GM19372 (cell line): ENCODE results near the gene WHAMM.

Source experiments
- ATAC-seq: cut with Tn5 transposase; IDR thresholded peaks from one replicate; pipeline ENCODE4 v1.9.1; 2021; ENCODE audit warnings: mild to moderate bottlenecking, low read depth, moderate library complexity; ENCODE audit not compliant: unreplicated experiment

Gene WHAMM

DNA sequence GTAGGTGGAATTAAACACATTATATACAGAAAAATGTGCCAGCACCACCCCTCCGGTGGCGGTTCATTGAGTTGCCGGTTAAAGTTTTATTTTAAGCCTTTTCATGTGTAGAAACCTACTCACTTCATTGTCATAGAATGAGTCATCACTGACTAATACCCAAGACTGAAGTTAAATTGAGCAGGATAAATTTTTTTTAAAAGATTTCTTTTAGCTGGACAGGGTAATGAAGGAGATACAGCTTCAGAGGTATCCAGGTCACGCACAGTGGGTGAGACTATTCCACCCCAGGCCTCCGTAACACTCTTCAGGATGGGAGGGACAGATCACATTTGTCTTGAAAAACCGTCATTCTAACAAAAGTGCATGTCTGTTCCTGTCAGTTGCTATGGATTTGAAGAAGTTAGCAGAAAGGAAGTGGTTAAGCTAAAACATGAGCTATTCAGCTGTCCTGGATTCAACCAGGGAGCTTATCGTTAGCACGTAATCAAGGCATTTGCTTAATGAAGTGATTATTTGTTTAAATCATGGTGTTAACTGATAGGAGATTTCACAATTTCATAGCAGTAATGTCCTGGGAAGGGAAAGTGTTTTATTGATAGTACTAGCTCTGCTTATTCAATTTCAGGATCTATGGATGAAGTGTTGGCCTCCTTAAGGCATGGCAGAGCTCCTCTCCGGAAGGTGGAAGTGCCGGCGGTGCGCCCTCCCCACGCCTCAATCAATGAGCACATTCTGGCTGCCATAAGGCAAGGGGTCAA lies 23.4 kb downstream of the WHAMM start:
- peak; percentile 88 for ATAC-seq

DNA sequence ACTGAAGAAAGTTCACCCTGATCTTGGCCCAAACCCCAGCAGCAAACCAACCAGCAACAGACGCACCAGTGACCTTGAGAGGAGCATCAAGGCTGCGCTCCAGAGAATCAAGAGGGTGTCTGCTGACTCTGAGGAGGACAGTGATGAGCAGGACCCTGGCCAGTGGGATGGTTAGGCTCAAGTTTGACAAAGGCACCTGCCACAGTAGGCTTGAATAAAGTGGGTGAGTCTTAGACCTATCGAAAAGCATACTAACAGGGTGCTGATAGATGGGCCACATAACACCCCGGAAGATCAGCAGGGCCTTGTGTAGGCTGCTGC lies 23.9 kb downstream of the WHAMM start:
- ATAC-seq = no peak

DNA sequence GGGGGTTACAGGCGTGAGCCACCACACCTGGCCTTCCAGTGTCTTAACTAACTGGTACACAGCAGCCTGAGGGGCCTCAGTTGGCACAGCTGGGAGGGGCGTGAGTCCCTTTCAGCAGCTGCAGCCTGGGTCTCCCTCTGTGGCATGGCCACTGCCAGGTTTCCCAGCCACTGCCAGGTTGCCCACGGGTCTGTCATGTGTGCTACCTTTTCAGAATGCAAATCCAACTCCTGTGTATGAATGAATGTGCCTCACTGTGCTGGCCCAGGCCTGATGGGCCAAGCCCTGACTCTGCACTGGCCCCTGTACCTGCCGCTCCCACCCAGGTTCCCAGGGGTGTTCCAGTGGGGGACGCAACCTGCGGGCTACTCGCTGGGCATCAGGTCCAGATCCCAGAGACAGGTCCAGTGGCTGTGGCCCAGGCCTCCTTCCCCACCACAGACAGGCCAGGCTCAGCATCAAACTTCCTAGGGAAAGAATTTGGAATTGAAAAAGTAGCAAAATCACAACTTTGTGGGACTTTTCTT lies 26.0 kb downstream of the WHAMM start:
- ATAC-seq = no peak

DNA sequence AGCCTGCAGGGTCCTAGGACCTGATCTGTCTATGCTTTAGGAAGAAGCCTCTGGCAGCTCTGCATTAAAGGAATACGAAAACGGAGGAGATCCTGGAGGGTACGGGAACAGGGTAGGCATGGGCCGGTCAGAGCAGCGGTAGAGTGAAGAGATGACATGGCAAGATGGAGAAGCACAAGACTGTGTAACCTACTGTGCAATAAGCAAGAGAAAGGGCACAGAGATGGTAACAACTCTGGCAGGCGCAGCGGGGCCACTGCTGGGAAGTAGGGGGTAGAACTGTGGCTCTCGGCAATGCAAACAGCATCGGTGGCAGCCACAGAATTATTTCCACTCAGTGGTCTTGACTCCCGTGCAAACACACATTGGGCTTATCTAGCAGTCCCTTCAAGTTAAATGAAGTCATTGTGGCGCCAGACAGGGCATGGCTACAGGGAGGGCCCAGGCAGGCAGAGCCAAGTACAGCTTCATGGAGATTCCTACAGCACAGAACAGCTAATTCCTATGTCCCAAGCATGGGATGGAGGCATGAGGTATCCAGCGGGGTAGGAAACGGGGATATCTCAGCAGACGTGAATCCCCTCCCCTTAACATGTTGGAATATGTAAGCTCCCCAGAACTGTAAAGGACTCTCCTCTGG lies 28.8 kb downstream of the WHAMM start:
- no peak for ATAC-seq

DNA sequence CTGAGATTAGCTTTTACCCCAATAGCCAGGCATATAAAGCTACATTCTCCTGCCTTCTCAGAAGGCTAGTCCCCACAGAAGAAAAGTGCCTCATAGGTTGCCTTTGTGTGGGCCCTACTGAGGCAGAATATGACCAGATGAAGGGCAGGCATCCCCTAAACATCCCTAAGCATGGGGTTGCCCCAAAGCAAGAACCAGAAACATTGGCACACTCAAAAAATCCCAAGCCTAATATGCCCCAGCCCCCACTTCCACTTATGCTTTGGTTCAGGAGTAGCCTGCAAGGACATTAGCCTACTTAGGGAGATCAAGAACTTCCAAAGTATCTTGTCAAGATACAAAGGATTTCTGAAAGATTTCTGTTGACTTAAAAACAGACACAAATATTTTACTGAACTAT lies 29.7 kb downstream of the WHAMM start:
- no peak for ATAC-seq

DNA sequence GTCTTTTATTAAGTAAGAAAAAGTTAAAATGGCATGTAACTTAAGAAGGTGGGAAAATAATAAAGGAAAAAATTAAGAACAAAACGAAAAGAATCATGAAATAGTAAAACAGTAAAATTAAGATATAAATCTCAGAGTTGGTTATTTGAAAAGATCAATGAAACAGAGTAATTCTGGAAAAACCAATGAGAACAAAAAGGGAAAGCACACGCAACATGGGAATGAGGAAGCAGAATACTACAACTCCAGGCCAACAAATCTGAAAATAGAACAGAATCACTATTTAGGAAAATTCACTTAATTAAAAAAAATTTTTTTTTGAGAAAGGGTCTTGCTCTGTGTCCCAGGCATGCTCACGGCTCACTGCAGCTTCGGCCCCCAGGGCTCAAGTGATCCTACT lies 30.7 kb downstream of the WHAMM start:
- ATAC-seq = no peak

DNA sequence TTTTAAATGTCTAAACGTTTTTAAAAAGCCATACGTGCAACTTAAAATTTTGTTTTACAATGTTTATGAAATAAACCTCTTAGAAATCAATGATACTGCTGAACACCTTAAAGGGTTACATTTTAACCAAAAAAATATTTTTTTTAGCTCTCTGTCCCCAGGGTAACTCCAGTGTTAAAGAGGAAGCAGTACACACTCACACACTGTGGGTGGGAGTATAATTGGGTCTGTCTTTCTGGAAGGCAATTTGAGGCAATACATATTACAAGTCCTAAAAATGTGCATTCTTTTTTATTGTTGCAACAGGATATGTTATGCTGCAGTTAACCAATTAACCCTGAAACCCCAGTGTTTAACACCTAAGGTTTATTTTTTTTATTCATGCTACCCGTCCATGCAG lies 34.1 kb downstream of the WHAMM start:
- ATAC-seq = no peak

DNA sequence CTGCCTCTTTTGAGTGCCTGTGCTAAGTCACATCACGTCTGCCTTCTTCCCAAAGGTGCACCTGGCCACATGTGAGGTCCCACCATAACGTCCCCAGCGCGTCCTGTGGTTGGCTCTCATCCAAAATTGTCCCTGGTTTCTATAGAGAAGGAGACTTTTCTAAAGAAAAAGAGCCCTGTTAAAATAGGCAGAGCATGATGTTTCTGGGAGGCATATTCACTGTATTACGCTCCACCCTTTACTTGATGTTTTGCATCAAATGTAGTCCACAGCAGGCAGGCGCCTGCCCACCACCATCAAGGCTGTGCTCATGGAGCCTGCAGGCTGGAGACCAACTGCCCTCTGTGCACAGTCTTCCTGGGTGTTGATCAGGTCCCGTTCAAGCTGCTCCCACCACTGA lies 36.3 kb downstream of the WHAMM start:
- no peak for ATAC-seq

DNA sequence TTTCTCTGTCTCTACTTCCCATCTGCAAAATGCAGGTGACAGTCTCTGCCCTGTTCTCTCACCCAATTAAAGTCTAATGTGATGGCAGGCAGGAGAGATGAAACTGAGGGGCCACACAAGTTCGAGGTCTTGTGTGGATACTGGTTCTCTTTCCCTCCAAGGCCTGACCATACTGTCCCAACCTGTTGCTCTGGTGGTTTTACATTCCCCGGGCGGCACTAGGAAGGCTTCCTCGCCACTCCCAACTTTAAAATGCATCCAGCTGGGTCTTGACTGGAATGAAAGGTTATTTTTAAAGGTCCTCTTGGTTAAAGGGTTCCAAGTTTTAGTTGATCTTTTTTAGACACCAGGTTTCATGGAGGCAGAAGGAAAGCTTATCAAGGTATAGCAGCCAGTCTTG lies 37.2 kb downstream of the WHAMM start:
- ATAC-seq = no peak

DNA sequence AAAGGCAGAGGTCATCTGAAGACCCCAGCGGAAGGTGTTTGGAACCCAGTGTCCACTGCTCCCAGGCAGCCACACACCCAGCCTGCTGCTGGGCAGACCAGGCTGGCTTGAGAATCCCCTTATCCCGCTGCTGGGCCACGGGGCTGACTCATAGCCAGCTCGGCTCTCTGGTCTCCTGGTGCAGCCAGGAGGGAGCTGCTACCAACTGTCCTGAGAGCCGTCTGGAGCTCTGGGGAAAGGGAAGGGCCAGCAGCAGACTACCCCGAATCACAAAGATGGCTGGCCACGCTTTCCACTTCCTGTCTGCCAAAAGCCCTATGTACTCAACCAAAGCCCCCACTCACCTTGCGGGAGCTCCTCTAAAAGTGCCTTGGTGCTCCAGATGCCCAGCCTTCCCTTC lies 38.3 kb downstream of the WHAMM start:
- ATAC-seq = no peak

DNA sequence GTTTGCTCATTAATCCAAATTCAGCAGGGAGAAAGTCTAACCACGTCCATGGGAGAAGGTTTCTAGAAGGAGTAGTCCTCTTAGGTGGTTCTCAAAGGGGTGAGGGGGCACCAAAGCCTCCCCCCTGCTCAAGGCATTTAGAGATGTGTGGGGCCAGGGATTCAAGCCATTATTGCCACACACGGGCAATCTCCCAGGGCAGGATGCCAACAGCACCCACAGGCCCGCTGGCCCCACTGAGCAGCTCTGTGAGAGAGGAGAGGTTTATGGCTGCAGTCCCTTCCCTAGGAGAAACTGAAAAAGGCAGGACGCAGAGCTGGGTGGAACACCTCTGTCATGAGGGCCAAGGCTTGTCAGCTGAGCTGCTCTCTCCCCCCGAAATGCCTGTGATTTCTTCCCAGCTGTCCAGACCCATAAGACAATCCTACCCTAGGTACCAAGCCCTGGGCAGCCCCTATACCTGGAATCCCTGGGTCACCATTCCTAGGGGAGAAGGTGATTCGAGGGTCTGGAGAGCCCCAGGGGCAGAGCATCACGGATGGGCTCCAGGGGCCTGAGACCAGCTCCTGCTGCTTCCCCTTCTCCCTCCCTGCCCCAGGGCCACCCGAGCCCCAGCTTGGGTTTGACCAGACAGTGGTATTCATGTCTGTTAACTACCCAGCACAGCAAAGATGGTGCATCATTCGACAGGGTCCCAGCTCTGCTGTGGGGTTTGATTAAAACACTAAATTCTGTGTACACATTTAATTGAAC lies 39.0 kb downstream of the WHAMM start:
- no peak for ATAC-seq

DNA sequence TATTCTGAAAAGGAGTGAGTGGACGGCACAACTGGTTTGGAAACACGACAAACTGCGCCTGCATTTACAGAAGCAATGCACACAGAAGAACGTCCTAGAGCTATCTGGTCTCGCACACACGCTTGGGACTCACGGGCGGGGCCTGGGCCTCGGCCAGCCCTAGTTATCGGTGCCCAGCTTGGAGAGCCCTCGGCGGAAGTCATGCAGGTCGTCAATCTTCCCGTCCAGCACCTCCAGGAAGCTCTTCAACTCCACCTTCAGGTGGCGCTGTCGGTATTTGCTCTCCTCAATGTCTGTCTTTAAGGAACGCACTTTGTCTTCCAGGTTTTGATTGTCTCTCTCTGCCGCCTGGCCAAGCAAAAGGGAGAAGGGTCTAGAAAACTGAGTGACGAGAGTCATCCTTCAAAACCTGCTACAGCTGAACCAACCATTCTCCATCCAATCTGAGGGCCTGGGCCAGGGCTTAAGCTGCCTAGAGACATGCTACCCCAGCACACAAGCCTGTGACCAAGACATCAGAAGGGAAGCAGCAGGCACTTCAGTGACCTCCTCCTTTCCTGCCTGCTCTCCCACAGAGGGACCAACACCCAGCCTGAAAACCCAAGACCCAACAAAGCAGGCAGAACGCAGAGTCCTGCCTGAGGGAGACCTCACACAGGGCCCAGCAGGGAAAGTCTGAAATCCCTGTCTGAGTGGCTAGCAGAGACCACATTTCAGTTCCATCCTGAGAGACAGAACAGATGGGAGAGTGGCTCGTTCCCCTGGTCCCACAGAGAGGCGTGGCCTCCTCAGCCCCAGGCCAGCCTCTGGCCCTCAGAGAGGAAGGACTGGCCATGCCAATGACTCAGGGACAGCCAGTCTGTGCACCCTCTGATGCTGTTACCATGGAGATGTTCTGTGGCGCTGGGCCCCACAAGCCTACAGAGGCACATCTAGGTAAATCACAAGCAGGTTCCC lies 40.4 kb downstream of the WHAMM start:
- peak; percentile 52 for ATAC-seq

DNA sequence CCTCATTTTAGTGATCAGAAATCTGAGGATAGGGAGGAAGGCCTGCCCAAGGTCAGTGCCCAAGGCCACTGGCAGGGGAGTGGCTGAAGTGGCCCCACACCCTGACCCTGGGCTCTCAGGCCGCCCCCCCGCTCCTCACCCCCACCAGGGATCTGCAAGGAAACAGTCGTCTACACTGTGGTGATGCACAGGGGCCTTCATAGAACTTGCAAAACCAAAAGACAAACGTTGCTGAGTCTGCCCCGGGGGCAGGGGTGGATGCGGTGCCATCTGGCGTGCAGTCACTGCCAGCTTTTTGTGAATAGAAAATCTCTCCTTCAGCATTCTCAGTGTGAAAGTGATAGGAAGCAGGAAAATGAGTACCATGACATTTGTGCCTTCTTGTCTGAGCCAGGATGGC lies 41.3 kb downstream of the WHAMM start:
- no peak for ATAC-seq

DNA sequence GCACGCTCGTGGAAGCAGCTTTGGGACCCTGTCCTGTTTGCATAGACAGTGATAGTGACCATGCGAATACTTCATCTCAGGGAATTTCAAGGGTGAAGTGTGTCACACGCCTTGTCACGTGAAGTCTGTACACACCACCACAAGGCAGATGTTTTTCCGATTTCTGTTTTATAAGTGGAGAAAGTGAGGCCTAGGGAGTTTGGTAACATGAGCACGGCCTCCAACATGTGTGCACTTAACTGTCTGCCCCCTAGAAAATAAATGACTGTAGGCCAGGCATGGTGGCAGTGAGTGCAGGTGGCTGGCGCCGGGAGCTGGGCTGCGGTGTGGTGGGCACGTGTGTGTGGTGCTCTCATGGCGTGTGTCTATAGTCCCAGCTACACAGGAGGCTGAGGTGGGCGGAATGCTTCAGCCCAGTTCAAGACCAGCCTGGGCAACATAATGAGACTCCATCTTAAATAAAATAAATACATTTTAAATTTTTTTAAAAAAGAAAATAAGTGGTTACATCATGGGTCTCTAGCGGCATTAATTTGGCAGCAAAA lies 42.0 kb downstream of the WHAMM start:
- no peak for ATAC-seq

DNA sequence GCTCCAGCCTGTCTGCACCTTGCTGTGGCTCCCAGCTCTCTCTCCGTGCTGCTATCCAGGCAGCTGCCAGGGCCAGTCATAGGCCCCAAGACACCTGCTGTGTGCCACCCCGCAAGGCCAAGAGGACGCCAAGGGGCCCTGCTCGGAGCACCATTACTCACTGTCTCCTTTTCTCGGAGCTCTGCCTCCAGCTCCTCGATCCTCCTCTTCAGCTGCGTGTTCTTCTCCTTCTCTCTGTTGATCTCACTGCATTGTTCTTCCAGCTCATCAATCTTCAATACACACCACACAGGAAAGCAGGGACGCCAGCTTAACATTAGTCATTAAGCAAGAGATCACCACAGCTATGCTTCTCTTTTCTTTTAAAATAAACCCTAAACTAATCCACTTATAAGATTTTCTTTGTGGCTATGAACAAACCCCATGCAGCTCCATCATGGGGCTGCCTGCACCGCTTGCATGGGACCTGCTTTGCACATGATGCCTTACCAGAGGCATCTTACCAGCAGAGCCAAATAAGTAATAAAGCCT lies 42.6 kb downstream of the WHAMM start:
- no peak for ATAC-seq

DNA sequence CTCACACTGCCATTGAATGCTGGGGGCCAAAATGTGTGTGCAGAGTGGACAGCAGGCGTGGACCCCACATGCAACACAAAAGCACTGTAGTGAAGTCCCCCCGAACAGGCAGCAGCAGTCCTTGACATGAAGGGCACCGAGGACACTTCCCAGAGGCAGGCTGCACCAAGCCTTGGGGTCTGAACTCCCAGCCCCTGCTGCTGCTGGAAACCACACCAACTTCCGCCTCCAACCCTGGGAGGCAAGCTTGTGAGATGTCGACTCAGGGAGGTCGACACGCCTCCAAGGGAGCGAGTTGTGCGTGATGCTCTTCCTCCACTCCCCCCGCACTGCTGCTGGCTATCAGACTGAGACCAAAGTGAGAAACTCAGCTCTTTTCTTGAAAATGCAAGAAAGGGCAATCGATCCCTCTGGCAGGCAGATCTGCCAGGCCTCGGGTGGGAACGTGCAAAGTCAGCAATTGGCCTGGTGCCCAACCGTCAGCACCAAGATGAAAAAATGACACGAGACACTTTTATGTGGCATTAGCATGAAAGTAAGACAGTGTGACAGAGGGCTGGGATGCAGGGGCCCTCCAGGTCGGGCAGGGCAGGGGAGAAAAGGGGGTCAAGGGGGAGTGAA lies 43.6 kb downstream of the WHAMM start:
- no peak for ATAC-seq

DNA sequence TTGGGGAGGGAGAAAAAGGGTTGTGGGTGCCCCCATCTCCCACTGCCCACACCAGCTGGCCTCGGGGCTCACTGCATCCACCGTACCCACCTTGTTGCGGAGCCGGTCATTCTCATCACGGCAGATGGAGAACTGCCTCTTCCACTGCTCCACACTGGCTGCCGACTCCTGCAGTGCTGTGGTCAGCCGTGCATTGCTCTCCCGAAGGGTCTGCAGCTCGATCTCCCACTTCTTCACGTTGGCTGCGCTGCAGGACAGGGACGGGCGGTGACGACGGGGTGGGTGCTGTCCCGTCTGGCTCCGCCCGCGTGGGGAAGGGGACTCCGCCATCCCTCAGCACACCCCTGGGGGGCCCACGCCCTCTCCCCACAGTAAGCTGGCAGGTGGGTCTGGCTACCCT lies 45.1 kb downstream of the WHAMM start:
- no peak for ATAC-seq

DNA sequence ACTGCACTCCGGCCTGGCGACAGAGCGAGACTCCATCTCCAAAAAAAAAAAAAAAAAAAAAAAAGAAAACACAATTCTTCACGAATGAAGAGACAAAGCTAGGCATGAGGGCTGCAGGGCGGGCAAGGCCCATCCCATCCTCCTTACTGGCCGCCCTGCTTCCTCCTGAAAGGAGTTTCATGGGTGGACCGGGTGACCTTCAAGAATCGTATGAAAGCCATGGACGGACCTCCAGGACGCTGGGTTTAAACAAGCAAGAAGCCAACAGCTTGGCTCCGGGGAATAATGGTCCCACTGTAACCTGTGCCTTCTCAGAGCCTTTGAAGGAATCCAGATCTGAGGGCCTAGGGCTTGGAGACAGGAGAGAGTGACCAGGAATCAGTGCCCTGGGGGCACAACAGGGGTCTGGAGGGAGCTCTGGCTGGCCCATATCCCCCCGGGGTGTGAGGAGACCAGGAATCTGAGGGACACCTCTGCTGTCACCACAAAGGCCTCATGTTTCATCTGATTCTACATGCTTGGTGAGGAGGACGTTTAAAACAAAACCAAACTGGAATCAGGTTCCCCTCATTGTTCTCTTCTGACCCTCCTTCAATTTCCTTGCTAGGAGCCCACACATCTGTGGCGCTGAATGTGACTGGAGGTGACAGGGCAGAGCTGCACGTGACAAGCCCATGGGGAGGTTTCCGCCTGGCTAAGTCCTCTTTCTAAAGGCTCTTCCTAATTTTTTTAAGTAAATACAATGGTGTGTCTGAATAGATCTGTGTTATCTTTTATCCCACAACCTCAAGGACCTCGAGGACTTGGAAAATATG lies 46.1 kb downstream of the WHAMM start:
- no peak for ATAC-seq
